GM18502 (cell line): ENCODE measurements around the gene CLEC16A.

ENCODE experiments used
- ATAC-seq: cut with Tn5 transposase; IDR thresholded peaks from one replicate; pipeline ENCODE4 v1.9.1; 2021; ENCODE audit warnings: mild to moderate bottlenecking; ENCODE audit not compliant: unreplicated experiment, poor library complexity

The CLEC16A gene

DNA sequence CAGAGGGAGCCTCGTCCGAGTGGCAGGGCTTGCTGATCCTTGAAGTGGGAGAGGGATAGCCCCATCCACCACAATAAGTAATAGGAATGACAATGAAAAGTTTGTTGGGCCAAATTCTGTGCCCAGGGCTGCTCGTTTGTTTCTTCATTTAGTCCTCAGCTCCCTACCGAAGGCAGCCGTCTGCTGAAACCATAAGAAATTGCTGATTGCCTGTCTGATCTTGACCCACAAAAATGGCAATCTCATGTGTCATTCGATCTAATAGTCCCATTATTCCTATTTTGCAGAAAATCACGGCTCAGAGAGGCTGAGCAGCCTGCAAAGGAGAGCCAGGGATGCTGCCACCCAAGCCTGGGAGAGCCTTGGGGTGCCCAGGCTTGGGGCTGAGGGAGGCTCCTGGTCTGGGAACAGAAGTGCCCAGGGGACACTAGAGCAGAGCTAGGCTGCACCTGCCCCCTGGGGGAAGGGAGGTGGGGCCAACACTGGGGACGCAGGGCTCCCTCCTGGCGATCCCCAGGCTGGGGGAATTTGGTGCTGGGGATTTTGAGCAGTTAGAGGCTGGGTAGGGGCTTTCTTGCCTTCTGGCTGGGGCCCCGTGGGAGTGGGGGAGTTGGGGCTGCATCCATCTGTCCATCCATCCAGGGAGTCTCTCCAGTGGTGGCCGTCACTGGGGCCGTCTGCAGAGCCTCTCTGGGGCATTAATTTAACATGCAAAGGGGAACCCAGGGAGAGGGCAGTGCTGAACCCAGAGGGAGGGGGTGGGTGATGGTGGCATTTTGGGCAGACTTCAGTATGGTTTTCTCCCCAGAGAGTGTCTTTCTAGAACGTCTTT is 258.1 kb downstream of the CLEC16A start:
- ATAC-seq: no peak

DNA sequence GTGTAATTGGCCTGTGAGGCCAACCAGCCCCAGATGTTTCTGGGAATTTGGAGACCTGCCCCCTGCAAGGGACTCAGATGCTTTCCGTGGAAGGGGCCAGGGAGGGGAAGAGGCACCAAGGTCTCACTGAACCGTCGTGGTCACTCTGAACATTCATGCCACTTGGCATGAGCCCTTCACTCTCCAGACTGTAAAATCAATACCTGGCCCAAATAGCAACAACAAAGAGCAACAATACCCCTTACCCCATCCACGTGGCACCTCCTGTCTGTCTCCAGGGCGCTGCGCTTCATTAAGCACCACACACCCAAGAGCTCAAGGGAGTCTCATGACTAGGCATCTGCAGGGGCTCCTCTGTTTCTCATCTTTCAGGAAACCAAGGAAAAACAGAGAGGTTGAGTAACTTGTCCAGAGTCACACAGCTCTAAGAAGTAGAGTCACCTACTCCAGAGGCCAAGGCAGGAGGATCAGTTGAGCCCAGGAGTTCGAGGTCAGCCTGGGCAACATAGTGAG is 258.8 kb downstream of the CLEC16A start:
- ATAC-seq: no peak

DNA sequence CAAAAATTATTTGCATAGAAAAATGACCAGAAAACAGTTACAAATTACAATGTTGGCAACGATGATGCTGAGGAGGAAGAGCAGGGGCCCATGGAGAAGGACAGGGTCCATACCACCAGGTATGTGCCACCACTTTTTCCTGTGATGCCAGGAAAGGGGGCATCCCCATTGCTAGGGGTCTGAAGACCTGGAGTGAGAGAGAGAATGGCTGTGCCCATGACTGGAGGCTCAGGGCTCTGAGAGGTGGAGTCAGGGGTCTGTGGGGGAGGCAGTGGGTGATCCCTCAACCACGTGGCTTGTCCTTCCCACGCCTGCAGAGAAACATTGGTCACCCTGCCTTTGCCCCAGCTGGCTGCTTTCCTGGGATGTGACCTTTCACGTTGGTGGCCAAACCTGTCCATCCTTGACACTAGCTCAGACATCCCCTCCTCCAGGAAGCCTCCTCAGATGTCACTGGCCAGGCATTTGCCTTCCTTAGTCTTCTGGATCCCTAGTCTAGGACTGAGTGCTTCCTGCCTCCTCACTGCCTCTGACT is 260.2 kb downstream of the CLEC16A start:
- no peak for ATAC-seq

DNA sequence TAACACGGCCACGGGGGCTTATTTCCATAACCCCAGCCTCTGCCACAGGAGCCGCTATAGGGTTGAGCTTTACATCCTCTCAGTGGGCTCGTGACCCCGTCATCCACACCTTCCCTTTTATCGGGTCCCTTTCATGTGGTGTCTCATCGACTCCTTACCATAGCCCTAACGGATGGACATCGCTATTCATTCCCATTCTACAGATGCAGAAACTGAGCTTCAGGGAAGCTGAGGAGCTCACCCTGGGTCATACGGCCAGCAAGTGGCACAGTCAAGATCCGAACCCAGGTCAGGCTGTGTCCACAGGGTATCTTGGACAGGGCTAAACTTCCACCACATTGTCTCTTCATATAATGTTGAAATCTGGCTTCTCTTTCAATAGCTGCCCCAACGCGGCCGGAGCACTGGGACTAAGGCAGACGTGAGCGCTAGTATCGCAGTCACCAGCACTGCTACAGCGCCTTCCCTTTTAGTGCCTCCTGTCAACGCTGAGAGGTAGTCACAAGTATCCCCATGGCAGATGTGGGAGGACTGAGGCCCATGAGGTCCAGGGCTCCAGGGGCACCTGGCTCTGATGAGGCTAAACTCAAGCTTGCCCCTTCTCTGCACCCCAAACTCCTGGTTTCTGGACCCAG is 260.8 kb downstream of the CLEC16A start:
- ATAC-seq: no peak

DNA sequence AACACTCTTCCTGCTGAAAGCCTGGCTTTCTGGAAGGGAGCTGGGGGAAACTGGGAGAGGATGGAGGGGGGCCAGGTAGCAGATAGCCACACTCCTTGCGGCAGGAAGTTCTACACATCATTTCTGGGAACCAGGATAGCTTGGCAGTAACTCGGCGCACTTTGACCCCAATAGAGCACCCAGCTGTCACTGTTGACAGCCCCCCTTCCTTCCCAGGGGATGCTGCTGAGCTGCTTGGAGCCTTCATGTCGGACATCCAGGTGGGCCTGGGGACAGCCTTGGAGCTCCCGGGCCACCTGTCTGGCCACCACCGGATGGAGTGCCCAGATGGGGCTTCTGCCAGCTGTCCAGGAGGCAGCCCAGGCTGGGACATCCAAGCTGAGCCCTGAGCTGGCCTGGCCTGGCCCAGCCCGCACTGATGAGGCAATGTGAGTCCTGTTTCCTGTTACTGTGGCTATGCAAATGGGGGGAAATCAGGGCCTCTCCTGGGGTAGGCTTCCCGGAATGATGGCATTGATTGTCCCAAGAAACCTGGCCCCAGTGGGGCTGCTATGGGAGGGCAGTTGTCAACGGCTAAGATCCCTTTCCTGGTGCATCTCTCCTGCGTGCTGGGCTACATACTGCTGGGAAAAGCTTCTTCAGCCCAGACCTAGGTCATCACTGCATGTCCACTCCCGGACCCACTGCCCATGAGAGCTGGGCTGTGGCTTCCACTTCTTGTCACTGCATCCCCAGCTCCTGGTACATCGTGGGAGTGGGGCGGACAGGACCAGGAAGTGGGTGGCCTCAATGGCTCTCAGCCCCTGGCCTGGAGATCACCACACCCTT is 261.6 kb downstream of the CLEC16A start:
- ATAC-seq: peak; percentile 3

DNA sequence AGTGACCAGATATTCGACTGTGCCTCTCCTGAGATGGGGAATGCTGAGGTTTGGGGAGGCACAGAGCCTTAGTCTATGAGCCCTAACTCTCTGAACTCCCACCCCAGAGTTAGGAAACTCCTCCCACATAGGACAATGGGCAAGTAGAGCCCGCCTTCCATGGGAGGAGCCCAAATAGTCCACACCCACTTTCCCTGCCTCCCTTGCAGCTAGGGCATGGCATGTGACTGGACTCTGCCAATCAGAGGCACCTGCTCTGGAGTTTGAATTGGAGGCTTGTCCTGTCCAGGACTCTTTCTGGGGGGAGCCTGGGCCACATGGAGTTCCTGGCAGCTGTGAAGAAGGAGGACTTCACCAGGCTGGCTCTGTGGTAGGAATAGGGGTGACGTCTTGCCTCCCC is 263.3 kb downstream of the CLEC16A start:
- no peak for ATAC-seq

DNA sequence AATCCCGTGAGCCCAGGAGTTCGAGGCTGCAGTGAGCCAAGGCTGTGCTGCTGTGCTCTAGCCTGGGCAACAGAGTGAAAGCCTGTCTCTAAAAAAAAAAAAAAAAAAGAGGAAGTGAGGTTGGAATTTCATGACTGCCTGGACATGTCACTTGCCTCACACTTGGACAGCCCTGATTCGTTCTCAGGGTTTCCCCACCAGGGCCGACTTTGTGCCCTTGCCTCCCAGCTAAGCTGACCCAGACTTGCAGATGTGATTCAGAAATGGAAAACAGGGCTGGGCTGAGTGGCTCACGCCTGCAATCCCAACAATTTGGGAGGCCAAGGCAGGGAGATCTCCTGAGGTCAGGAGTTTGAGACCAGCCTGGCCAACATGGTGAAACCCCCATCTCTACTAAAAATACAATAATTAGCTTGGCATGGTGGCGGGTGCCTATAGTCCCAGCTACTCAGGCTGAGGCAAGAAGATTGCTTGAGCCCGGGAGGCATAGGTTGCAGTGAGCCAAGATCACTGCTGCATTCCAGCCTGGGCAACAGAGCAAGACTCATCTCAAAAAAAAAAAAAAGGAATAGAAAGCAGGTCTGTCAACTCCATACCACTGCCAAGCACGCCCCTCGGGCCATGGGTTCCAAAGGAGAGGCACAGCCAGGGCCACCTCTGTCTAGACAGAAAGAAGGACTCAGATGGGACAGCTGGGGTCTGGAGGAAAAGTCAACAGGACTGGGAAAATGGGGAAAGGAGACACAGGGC is 264.7 kb downstream of the CLEC16A start:
- ATAC-seq: no peak

DNA sequence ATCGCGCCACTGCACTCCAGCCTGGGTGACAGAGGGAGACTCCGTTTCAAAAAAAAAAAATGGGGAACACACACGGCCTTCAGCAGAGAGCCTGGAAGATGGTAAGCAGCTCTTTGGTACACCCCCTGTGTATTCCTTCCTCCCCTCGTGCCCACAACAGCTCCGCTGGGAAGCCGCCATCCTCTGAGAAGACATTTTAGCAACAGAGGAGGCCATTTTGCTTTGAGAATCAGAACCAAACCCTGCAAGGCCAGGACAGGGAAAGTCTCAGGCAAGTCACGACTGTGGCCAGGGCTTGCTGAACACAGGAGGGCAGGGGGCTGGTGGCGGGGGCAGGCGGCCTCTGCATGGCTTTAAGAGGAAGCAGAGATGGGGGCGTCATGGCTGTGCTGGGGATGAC is 265.9 kb downstream of the CLEC16A start:
- no peak for ATAC-seq

DNA sequence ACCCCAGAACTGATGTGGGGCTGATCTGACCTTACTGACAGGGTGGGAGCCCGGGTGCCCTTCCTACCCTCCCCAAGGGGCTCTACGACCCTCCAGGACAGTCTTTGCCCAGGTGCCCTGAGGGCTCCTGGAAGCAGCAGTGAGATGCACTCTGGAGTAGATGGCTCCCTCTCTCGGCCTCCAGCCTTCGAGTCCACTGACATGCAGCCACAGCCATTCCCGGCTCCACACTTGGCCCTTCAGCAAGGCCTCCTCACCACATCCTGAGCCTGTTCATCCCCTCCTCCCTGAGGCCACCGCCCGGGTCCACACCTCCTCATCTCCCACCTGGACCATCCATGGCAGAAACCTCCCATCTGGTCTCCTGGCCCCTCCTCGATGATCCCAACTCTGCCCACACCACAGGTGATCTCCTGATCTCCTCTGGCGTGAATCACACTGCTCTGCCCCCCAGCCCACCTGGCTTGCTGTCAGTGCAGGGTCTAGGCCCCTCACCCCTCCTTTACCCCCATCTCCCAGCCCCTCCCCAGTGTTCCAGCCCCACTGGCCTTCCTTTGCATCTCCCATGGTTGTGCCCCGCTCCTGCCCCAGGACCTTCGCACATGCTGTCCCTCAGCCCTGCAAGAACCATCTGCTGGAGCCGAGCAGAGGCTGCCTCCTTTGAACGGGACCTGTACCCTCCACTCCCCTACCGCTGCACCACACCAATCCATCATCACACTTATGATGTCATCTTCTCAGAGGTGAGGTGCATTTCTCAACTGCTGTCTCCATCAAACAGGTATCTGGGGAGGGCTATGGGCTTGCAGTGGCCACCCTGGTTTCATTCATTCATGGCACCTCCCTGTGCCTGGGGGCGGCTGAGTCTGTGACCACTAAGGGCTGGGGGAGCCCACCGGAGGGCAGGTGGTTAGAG is 267.0 kb downstream of the CLEC16A start:
- ATAC-seq: no peak

DNA sequence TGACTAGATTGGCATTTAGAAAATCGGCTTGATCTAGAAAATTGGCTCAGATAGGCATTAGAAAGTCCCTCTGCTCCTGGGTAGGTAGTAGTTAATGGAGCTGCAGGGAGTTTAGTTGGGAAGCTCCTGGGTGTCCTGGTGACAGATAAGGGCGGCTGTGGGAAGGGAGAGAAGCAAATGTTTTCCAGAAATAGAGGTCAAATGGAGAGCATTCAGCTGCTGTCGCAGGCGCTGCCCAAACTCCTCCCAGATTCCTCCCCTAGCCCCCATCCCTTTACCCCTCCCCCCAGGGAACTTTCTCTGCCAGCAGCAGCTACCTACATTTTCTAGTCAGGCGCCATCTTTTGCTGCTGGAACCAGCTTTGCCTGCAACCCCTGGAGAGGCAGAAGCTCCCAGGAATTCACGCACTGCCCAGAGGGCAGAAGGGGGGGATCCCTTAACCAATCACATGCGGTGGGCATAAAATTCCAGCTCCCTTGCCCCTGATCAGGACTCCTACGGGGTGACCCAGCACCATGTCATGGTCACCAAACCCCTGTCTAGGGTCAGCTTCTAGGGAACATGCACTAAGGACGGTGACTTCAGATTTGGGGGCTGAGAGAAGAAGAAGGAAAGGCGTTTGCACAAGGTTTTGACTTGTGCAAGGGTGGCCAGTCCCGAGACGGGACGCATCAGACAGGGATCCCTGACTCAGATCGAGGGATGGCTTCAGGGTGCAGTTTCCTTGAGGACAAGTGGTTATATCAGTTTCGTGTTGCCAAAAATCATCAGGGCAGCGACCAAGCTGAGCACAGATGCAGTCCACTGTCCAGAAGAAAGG is 267.8 kb downstream of the CLEC16A start:
- ATAC-seq: no peak

DNA sequence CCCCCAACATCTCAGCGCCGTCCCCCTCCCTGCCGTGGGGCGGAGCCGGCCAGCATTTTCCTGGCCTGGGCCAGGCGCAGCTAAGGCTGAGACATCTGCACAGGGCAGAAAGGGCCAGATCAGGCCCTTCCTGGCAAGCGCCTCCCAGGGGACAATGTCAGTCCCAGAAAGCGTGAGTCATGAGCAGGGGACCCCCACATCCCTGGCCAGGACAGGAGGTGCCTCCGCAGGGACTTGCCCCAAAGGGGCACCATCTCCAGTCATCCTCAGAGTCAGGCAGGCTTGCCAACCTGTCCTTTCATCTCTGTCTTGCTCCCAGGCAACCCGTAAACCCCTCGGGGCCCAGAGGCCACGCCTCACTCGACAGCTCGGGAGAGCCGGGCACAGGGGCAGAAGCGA is 268.4 kb downstream of the CLEC16A start:
- no peak for ATAC-seq

DNA sequence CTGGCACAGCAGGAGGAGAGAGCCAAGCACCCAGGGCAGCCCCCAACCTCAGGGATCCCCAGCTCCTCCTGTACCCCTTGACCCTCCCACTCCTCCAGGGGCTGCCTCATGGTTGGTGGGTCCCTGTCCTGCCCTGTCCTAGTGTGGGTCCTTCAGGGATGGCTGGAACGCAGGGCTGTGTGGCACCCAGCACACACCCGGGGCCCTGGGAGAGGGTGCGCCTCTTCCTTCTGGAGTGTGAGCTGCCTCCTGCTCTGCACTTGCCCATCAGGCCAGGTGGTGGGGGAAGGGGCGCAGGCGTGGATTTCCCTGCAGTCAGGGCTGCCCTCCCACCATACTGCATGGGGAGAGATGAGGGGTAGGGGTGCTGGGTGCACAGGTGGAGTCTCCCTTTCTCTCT is 269.0 kb downstream of the CLEC16A start:
- no peak for ATAC-seq

DNA sequence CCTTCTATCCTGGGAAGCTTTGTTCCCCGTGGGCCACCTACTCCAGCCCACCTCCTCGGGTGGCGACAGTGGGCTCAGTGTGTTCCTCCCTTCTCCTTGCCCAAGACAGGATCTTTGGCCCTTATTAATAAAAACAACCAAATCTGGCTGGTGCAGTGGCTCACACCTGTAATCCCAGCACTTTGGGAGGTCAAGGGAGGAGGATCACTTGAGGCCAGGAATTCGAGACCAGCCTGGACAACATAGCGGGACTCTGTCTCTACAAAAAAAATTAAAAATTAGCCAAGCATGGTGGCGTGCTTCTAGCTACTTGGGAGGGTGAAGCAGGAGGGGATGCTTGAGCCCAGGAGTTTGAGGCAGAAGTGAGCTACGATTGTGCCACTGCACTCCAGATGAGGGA is 269.4 kb downstream of the CLEC16A start:
- ATAC-seq: no peak

DNA sequence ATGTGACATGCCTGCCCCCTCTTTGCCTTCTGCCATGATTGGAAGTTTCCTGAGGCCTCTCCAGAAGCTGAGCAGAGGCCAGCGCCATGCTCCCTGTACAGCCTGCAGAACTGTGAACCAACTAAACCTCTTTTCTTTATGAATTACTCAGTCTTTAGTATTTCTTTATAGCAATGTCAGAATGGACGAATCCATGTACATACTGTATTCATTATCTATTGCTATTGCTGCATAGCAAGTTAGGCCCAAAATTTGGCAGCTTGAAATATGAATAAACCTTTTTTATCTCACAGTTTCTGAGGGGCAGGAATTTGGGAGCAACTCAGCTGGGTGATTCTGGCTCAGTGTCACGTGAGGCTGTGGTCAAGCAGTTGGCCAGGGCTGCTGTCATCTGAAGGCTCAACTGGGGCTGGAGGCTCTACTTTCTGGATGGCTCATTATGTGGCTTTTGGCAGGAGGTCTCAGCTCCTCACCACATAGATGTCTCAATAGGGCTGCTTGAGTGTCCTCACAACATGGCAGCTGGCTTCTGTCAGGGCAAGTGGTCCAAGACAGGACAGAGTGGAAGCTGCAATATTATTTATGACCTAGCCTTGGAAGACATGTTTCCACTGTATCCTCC is 271.7 kb downstream of the CLEC16A start:
- no peak for ATAC-seq

DNA sequence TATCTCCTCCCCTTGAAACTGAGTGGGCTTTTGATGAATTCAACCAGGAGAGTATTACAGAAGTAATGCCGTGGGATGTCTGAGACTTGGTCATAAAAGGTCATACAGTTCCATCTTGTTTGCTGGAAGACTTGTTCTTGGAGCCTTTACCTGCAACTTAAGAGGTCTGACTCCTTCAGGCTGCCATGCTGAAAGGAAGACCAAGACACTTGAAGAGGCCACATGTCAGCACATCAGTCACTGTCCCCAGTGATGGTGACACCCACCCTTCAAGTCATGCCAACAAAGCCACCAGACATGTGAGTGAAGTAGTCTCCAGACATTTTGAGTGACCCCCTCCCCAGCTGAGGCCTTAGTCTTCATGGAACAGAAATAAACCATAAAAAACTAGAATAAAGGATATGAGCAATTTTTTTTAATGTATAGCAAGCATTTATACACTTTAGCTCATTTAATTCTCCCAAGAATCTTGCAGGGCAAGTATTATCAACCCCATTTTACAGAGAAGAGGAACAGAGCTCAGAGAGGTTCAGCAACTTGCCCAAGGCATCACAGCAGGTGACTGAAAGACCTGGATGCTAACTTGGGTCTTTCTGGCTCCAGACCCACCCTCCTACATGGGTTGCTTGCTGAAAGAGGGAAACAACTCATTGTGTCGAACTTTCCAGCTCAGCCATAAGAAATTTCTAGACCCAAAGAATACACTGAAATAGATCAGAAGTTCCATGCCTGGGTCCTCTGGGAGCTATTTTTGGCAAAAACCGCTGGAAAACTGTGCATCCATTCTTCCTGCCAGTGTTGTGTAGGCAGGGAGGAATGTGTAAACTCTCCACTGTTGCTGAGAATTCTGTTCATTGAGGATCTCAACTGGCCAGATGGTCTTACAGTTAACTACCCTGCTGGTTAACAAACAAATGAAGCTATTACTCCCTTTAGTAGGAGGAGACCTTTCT is 273.6 kb downstream of the CLEC16A start:
- no peak for ATAC-seq

DNA sequence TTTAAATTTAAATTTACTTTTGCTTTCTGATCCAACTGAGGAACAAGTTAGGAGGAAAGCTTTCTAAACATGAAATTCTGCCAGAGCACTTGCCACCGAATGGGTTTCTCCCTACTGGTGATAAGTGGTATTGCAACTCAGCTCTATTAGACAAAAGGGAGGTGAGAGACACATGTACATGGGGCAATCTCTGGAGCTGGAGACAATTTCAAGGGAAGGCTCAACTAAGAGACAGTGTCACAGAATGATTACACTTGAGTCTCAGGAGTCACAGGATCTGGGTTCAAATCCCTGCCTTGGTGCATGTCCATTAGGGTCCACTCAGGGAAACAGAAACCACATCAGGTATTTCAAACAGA is 274.2 kb downstream of the CLEC16A start:
- no peak for ATAC-seq

DNA sequence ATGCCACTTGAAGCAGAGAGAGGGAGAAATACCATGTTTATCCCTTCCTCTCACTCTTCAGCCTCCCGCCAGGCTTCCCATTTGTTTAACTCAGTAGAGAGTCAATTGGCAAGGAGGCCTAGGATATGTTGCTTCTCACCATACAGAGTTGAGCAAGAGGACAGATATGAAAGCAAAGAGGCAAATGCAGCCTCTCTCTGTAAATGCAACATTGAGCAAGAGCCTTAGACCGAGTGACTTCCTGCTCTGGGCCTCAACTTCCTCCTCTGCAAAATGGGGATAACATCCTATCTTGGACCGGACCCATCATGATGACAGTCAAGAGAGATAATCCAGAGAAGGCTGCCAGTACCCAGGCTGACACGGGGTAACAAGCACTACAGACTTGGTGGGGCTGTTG is 274.8 kb downstream of the CLEC16A start:
- ATAC-seq: no peak
